GM12801 (cell line): ENCODE results near the gene SYTL2.

Experiments used
- TF ChIP-seq, protein P1 (sequence below): IDR thresholded peaks from one replicate; pipeline ENCODE4 v1.5.1; 2011; ENCODE audit warnings: control low read depth; ENCODE audit not compliant: insufficient read length; ENCODE audit errors: extremely low read depth

Gene SYTL2

DNA sequence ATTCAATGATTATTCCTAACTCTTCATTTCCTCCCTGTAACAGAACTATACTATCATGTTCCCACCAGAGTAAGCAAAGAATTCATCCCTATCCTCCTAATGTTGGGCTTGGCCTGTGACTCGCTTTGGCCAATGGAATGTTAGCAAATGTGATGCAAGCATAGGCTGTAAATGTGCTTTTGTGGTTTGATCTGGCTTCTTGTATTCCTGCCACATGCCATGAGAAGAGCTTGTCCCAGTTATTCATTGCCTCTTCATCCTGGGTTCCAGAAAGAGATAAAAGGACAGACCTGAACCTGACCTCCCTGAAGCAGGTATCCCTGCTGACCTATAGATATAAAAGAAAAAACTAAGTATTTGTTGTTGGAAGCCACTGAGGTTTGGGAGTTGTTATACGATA, 51.0 kb downstream of the SYTL2 start:
- TF ChIP-seq, protein P1, sequence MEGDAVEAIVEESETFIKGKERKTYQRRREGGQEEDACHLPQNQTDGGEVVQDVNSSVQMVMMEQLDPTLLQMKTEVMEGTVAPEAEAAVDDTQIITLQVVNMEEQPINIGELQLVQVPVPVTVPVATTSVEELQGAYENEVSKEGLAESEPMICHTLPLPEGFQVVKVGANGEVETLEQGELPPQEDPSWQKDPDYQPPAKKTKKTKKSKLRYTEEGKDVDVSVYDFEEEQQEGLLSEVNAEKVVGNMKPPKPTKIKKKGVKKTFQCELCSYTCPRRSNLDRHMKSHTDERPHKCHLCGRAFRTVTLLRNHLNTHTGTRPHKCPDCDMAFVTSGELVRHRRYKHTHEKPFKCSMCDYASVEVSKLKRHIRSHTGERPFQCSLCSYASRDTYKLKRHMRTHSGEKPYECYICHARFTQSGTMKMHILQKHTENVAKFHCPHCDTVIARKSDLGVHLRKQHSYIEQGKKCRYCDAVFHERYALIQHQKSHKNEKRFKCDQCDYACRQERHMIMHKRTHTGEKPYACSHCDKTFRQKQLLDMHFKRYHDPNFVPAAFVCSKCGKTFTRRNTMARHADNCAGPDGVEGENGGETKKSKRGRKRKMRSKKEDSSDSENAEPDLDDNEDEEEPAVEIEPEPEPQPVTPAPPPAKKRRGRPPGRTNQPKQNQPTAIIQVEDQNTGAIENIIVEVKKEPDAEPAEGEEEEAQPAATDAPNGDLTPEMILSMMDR, result no peak

DNA sequence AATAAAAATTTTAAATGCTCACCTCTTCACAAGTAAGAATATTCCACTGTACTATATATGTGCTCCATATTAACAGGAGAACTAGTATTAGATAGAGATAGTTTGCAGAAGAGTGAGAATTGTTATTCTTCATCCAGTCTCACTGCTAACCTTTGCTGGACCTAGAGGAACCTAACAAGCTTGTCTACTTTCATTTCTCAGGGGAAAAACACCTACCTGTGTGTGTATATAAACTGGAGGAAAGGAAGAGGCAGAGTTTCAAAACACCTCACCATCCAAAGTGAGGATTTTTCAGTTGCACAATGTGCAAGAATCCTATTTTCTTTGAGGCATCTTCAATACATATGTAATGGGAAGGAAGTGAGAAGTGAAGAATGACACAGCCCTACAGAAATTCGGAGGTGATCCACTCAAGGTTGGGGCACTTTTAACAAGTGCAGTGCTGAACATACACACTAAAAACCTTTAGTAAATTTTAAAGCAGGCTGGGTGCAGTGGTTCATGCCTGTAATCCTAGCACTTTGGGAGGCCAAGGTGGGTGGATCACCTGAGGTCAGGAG, 52.4 kb downstream of the SYTL2 start:
- TF ChIP-seq, protein P1, result no peak

DNA sequence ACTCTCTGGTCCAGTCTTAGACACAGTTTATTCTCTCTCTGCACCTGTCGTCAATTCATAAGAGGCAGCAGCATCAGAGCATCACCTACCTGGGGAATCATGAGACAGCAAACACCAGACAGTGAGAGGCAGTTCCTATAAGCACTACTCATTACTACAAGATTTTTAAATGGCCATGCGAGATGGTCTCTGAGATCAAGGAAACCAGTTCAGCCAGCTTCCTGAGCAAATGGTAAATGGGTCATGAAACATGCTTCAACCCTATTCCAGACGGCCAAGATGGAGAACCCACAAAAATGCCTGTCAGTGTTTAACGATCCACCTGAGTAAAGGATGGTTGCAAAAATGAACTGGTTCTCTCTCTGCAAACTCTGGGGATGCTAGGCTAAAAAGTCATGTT, 52.9 kb downstream of the SYTL2 start:
- TF ChIP-seq, protein P1, result no peak

DNA sequence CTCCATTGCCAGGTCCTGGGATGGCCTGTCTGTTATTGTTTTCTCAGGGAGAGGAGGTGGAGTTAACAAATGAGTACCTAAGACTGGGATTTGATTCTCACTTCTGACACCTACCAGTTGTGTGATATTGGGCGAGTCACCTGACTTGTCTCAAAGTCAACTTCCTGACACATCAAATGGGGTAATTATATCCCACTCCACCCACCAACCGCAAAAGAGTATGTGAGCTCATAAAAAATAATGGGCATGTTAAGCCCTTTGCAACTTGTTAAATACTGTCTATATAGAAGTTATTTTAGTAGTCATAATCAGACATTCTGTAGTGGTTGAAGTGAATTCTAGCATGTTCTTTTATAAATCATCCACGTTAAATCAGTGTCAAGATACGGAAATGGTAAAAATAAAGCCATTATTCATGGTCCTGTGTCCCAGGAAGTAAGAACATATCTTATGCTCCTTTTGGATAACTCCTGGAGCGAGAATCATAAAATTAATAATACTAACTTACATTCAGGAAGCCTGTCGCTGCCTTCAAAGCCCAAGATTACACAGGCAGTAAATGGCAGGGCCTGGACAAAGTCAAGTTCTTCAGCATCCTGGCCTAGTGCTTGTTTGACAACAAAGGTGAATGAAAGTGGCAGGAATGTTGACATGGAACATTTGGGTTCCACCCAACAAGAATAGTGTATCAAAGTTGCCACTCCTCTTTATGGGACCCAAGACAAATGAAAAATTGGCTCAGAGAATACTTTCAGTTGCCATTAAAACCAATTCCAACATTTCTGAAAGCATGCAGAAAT, 54.3 kb downstream of the SYTL2 start:
- TF ChIP-seq, protein P1, result no peak

DNA sequence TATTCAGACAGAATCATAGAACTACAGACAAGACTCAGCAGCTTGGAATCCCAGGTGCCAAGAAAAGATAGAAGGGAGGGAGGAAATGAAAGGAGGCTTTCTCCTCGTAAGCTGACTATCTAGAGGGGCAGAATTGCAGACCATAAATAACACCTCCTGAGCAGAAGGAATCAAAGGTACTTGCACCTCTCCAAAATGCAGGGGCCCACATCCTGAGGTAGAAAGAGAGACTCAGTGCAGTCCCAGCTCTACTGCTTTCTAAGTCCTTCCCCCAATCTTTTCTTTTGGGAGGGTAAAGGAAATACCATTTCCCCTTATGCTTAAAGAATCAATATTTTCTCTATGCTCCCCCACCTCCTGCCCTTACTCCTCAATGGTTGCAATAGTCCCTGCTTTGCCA, 55.2 kb downstream of the SYTL2 start:
- TF ChIP-seq, protein P1, result no peak

DNA sequence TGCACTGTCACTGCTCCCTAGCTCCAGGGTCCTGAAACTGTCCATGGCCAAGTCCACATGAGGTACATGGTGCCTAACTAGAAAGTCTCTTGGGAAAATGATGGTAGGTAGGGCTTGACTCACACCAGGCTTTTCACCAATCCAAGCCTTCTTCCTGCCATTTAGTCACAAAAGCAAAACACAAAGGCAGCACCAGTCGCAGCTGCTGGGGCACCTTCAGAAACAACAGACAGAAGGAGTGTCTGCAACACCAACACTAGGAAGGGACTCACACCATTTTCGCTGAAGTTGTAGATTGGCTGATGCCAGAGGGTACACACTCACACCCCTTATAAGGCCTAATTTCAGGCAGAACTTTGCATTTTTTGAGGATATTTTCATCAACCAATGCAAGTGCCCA, 55.7 kb downstream of the SYTL2 start:
- TF ChIP-seq, protein P1, result no peak

DNA sequence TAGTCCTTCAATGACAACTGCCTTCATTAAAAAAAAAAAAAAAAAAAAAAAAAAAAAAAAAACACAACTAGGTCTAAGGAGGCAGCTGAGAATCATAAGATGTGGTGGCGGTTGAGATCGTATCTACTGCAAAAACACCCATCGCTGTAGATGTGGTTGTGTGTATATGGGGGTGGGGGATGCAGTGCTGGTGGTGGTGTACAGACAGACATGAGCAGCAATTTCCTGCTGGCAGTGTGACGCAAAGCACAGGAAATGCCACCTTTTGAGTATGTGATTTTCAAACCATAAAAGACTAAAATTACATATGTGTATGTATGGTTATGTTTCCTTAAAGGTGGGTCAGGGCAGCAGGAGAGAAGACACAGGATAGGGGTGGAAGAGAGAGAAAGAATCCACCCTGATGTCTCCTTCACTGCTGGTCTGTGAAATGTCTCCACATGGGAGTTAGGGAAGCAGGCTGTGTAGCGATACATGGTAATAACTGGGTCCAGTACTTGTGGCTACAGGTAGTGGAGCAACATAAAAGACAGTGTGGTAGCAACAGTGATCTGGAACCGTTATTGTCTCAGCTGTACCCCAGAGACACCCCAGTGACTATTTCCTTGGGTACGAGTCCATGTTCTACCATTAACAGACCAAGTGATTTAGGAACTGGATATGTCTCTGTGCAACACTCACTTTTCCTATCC, 57.9 kb downstream of the SYTL2 start:
- TF ChIP-seq, protein P1, result no peak
